ENCODE results near the gene CCDC192.

Gene CCDC192

DNA sequence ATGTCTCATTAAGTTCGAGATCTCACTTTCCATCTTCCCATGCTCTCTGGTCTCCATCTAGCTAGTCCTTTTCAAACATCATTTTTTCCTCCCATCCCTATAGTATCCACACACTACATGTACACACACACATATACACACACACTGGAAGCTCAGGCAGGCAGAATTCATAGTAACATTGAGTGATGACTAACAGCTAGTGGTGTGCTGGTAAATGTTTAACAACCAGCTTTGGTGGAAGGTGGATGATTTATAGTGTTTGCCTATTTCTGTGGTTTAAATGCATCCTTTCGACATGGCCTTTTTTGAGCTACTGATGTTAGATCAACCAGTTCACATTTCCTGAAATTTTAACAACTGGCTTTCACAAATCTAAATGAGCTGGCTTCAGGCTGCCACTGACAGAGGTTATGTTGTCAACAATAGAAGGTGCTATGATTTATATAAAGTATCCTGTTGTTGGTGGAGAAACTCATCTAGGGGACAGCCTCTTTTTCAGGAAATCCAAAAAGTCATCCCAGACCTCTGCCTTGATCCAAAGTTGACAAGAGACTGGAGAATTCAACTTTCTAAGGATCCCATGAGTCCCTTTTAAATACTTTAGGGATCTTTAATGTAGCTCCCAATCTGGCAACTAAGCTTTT lies 117.8 kb downstream of the CCDC192 start:
- no peak overlapping the region for H3K4me2 ChIP-seq (ENCODE audit: low read length)
- no peak overlapping the region for H3K9ac ChIP-seq (ENCODE audit: low read depth, low read length)
- no peak overlapping the region for H3K4me3 ChIP-seq (ENCODE audit: low read length)
- peaks cover 8% of the 10 kb centered on the region for H3K4me1 ChIP-seq (ENCODE audit: control insufficient read depth, insufficient read depth, low read length)
- no peaks in the 10 kb centered on the region for H3K9me3 ChIP-seq (replicated peaks; ENCODE audit: low read length)
- H3K36me3 ChIP-seq (ENCODE audit: insufficient read depth, low read length) = no peaks in the 10 kb centered on the region
- H3K27me3 ChIP-seq (ENCODE audit: control insufficient read depth, insufficient read depth, low read length) = no peaks in the 10 kb centered on the region

DNA sequence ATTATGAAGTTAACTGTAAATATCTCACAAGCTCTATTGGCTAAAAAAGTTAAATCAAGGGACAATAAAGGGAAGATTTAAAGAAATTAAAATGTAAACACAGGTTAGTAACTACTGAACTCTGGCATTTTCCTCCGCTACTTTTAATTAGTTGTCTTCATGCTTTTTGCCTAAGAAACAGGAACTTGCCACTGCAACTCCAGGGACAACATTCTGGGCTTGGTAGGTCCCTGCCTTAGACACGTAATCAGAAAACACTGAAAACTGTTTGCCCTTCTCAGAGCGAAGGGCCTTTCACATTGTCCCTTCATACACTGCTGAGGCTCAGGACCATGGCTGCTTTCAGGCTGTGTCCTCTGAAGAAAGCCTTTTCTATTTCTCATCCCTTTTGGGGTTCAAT lies 118.7 kb downstream of the CCDC192 start:
- H3K9me3 ChIP-seq (replicated peaks; ENCODE audit: low read length) = no peaks in the 10 kb centered on the region
- no peak overlapping the region for H3K4me2 ChIP-seq (ENCODE audit: low read length)
- no peak overlapping the region for H3K9ac ChIP-seq (ENCODE audit: low read depth, low read length)
- H3K4me3 ChIP-seq (ENCODE audit: low read length) = no peak overlapping the region
- H3K36me3 ChIP-seq (ENCODE audit: insufficient read depth, low read length) = no peaks in the 10 kb centered on the region
- H3K4me1 ChIP-seq (ENCODE audit: control insufficient read depth, insufficient read depth, low read length) = peaks cover 16% of the 10 kb centered on the region
- no peaks in the 10 kb centered on the region for H3K27me3 ChIP-seq (ENCODE audit: control insufficient read depth, insufficient read depth, low read length)

DNA sequence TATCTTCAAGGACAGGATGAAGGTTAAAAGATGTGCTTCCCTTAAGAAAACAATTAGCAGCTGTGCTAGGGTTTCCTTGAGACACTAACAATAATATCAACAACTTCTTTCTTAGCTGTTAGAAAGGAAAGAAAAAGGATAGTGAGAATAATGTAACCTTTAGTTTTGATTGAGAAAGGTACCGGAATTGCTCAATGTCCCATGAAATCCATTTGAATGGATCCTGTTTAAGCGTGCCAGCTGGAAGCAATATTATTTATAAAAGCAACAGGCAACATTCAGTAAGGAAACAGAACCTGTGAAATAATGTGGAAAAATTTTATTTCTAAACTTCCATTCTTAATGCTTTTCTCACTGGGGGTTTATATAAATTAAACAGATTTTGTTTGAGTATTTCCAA lies 120.9 kb downstream of the CCDC192 start:
- Histone ChIP-seq H3K4me1 (ENCODE audit: control insufficient read depth, insufficient read depth, low read length) (peaks cover 24% of the 10 kb centered on the region), H3K27me3 (ENCODE audit: control insufficient read depth, insufficient read depth, low read length) (no peaks in the 10 kb centered on the region), H3K4me2 (ENCODE audit: low read length) (no peak overlapping the region), H3K36me3 (ENCODE audit: insufficient read depth, low read length) (no peaks in the 10 kb centered on the region), H3K4me3 (ENCODE audit: low read length) (no peak overlapping the region), H3K9me3 (replicated peaks; ENCODE audit: low read length) (no peaks in the 10 kb centered on the region), H3K9ac (ENCODE audit: low read depth, low read length) (no peak overlapping the region)

DNA sequence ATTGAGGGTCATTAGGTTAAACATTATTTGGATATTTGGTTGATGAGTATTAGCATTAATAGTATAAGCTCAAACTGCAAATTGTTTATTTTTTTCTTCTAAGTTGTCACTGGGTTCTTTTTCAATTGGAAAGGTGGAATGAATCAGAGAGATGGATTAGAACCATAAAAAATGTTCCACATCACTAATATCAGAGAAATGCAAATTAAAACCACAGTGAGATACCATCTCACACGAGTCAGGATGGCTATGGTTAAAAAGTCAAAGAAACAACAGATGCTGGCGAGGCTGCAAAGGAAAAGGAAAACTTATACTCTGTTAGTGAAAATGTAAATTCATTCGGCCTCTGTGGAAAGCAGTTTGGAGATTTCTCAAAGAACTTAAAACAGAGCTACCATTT lies 122.8 kb downstream of the CCDC192 start:
- peak overlapping the region; percentile 35 for H3K4me2 ChIP-seq (ENCODE audit: low read length)
- H3K4me3 ChIP-seq (ENCODE audit: low read length) = no peak overlapping the region
- H3K4me1 ChIP-seq (ENCODE audit: control insufficient read depth, insufficient read depth, low read length) = peaks cover 24% of the 10 kb centered on the region
- H3K9ac ChIP-seq (ENCODE audit: low read depth, low read length) = peak overlapping the region; percentile 27
- H3K27me3 ChIP-seq (ENCODE audit: control insufficient read depth, insufficient read depth, low read length) = no peaks in the 10 kb centered on the region
- no peaks in the 10 kb centered on the region for H3K9me3 ChIP-seq (replicated peaks; ENCODE audit: low read length)
- H3K36me3 ChIP-seq (ENCODE audit: insufficient read depth, low read length) = no peaks in the 10 kb centered on the region

DNA sequence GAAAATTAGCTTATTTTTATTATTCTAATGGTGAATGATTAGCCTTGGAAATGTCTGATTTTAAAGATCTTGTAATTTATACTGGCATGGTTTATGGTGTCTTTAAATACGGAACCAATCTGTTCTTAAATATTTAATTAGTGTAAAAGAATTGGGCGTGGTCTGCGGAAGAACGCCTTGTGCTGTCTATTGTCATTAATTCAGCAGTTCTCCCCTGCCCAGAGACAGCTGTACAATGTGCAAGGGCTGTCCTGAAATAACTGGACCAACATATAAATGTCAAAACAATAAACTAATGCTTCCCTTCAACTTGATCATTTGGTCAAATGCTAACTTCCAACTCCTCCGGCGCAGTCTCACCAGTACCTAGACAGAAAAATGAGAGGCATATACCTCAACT lies 124.3 kb downstream of the CCDC192 start:
- no peaks in the 10 kb centered on the region for H3K36me3 ChIP-seq (ENCODE audit: insufficient read depth, low read length)
- no peak overlapping the region for H3K9ac ChIP-seq (ENCODE audit: low read depth, low read length)
- no peaks in the 10 kb centered on the region for H3K27me3 ChIP-seq (ENCODE audit: control insufficient read depth, insufficient read depth, low read length)
- no peak overlapping the region for H3K4me3 ChIP-seq (ENCODE audit: low read length)
- H3K4me1 ChIP-seq (ENCODE audit: control insufficient read depth, insufficient read depth, low read length) = peaks cover 24% of the 10 kb centered on the region
- H3K9me3 ChIP-seq (replicated peaks; ENCODE audit: low read length) = no peaks in the 10 kb centered on the region
- H3K4me2 ChIP-seq (ENCODE audit: low read length) = no peak overlapping the region

DNA sequence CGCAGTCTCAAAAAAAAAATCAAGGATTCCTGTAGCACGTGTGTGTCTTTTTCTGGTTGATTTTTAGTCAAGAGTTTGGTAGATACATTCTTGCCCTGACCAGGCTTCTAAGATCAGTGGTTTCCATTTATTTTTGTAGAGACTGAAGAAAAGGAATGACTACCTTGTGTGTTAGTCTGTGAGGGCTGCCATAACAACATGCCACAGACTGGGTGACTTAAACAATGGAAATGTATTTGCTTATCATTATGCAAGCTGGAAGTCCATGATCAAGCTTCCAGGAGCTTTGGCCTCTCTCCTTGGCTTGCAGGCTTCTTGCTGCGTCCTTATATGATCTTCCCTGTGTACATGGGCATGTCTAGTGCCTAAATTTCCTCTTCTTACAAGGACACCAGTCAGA lies 127.0 kb downstream of the CCDC192 start:
- H3K27me3 ChIP-seq (ENCODE audit: control insufficient read depth, insufficient read depth, low read length) = no peaks in the 10 kb centered on the region
- no peaks in the 10 kb centered on the region for H3K36me3 ChIP-seq (ENCODE audit: insufficient read depth, low read length)
- H3K4me1 ChIP-seq (ENCODE audit: control insufficient read depth, insufficient read depth, low read length) = peaks cover 39% of the 10 kb centered on the region
- H3K4me3 ChIP-seq (ENCODE audit: low read length) = no peak overlapping the region
- no peaks in the 10 kb centered on the region for H3K9me3 ChIP-seq (replicated peaks; ENCODE audit: low read length)
- H3K4me2 ChIP-seq (ENCODE audit: low read length) = no peak overlapping the region
- H3K9ac ChIP-seq (ENCODE audit: low read depth, low read length) = no peak overlapping the region

DNA sequence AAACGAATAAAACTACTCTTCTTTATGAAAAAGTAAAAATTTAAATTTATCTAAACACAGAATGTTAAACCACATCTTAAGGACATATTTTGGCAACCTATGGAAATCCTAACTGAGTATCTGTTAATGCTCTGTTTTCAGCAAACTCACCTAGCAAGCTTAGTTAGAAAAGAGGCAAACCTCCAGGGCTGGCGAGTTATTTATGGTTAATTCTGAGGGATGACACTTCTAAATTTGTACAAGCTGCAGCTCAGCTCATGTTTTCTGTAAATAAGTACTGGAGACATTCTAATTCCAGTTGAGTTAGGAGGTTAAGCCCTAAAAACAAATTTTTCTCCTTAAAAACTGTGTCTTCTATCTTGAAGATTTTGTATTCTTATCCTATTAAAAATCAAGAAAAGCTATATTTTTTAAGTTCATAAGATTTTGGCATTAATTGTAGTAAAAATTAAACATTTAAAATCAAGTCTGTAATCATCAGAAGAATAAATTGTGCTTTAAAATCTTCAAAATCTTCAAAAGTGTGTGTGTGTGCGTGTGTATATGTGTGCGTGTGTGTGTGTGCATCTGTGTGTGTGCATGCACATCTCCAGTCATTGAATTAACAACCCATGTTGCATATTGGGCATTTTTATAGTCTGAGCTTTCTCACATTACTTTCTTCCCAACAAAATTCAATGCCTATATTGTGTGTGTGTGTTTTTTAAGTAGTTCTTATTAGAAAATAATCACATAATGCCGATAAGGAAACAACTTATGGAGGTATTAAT lies 127.8 kb downstream of the CCDC192 start:
- no peaks in the 10 kb centered on the region for H3K9me3 ChIP-seq (replicated peaks; ENCODE audit: low read length)
- no peaks in the 10 kb centered on the region for H3K36me3 ChIP-seq (ENCODE audit: insufficient read depth, low read length)
- H3K27me3 ChIP-seq (ENCODE audit: control insufficient read depth, insufficient read depth, low read length) = no peaks in the 10 kb centered on the region
- no peak overlapping the region for H3K9ac ChIP-seq (ENCODE audit: low read depth, low read length)
- no peak overlapping the region for H3K4me3 ChIP-seq (ENCODE audit: low read length)
- H3K4me2 ChIP-seq (ENCODE audit: low read length) = no peak overlapping the region
- peaks cover 34% of the 10 kb centered on the region for H3K4me1 ChIP-seq (ENCODE audit: control insufficient read depth, insufficient read depth, low read length)

DNA sequence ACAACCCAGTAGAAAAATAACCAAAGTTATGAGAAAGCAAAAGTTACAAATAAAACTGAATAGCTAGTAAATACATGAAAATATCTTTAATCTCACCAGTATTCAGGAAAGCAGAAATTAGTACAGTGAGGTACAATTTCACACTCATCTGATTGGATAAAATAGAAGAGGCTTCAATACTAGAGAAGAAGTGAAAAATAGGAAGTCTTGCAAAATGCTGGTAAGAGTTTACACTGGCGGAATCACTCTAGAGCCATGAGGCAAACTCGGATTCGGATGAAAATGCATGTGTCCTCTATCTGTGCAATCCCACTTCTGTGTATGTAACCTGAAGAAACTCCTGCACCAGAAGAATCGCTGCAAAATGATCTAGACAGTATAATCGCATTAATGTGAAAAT lies 128.9 kb downstream of the CCDC192 start:
- Histone ChIP-seq H3K4me3 (ENCODE audit: low read length) (no peak overlapping the region), H3K9ac (ENCODE audit: low read depth, low read length) (no peak overlapping the region), H3K4me2 (ENCODE audit: low read length) (no peak overlapping the region), H3K9me3 (replicated peaks; ENCODE audit: low read length) (no peaks in the 10 kb centered on the region), H3K27me3 (ENCODE audit: control insufficient read depth, insufficient read depth, low read length) (no peaks in the 10 kb centered on the region), H3K36me3 (ENCODE audit: insufficient read depth, low read length) (no peaks in the 10 kb centered on the region), H3K4me1 (ENCODE audit: control insufficient read depth, insufficient read depth, low read length) (peaks cover 23% of the 10 kb centered on the region)

DNA sequence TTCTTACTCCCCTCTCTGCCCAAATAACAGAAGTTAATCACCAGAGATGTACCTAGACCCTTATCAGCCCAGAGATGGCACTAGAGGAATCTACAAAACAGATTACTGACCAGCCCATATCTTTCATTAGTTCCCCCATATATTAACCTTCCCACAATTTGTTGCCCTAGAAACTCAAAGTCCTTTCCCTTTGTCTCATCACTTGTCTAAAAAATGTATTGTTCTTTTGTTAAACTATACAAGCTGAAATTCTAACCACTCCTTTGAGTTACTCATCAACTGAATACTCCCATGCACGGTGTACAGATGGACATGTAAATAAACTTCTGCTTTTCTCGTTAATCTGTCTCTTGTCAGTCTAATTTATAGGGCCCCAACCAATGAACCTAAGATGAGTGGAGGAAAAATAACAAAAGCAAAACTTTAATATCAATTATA lies 130.9 kb downstream of the CCDC192 start:
- Histone ChIP-seq H3K9ac (ENCODE audit: low read depth, low read length) (peak overlapping the region; percentile 17), H3K27me3 (ENCODE audit: control insufficient read depth, insufficient read depth, low read length) (no peaks in the 10 kb centered on the region), H3K36me3 (ENCODE audit: insufficient read depth, low read length) (no peaks in the 10 kb centered on the region)

DNA sequence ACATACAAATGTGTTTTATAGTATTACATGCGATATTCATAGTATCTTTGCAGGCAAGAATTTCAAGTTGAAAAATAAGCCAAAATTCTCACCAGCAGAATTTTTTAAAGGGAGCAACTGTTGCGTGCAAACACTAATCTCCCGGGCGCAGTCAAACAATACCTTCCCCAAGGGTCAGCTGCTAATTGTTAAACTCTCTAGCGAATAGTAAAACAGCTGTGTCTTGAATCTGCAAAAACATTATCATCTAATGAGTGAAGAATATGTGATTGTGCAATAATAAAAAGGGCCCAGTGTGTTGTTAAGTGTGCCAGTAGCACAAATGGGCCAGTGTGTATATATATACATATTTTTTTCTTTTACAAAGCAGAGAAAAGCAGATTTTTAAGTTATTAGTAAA lies 131.4 kb downstream of the CCDC192 start:
- peak overlapping the region; percentile 19 for H3K9ac ChIP-seq (ENCODE audit: low read depth, low read length)

More for the DNA sequence above, 130.9 kb downstream of the CCDC192 start:
- H3K4me2 ChIP-seq (ENCODE audit: low read length) = peak overlapping the region; percentile 40
- H3K4me3 ChIP-seq (ENCODE audit: low read length) = no peak overlapping the region
- no peaks in the 10 kb centered on the region for H3K9me3 ChIP-seq (replicated peaks; ENCODE audit: low read length)
- H3K4me1 ChIP-seq (ENCODE audit: control insufficient read depth, insufficient read depth, low read length) = peaks cover 24% of the 10 kb centered on the region

DNA sequence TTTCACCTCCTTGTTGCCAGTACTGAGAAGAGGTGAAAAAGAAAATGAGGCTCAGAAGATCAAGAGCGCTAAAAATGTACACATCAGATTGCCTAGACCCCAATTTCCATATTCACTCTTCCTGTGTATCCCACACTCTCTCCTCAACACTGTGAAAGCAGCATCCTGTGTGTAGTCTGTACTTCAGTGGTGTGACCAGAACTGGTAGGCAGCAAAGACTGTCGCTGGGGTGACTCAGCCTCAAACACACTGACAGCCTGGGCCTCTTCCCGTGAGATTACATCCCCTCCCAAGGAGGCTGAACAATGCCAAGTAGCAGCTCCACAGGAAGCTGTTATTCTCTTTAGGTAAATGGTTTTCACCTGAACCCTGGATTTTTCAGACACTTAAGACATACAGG lies 135.5 kb downstream of the CCDC192 start:
- Histone ChIP-seq H3K4me3 (ENCODE audit: low read length) (no peak overlapping the region), H3K4me2 (ENCODE audit: low read length) (no peak overlapping the region), H3K27me3 (ENCODE audit: control insufficient read depth, insufficient read depth, low read length) (no peaks in the 10 kb centered on the region)

More for the DNA sequence above, 131.4 kb downstream of the CCDC192 start:
- Histone ChIP-seq H3K9me3 (replicated peaks; ENCODE audit: low read length) (no peaks in the 10 kb centered on the region), H3K4me2 (ENCODE audit: low read length) (peak overlapping the region; percentile 40), H3K36me3 (ENCODE audit: insufficient read depth, low read length) (no peaks in the 10 kb centered on the region), H3K4me1 (ENCODE audit: control insufficient read depth, insufficient read depth, low read length) (peaks cover 26% of the 10 kb centered on the region), H3K4me3 (ENCODE audit: low read length) (no peak overlapping the region), H3K27me3 (ENCODE audit: control insufficient read depth, insufficient read depth, low read length) (no peaks in the 10 kb centered on the region)

DNA sequence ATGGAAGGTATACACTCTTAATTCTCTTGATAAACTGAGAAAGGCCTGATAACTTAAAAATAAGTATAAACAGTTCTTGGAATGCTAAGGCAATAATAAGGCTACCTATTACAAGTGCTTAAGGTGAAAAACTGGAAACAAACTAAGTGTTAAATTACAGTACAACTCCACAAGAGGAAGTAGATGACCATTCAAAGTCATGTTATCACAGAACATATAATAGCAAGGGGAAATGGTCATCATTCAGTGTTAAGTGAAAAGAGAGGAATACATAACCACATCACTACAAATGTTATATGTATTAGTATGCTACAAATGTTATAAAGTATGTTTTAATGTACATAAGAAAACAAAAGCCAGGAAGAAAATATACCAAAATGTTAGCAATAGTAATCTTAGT lies 135.9 kb downstream of the CCDC192 start:
- H3K9me3 ChIP-seq (replicated peaks; ENCODE audit: low read length) = no peaks in the 10 kb centered on the region
- no peak overlapping the region for H3K9ac ChIP-seq (ENCODE audit: low read depth, low read length)
- no peak overlapping the region for H3K4me3 ChIP-seq (ENCODE audit: low read length)
- no peaks in the 10 kb centered on the region for H3K27me3 ChIP-seq (ENCODE audit: control insufficient read depth, insufficient read depth, low read length)
- no peak overlapping the region for H3K4me2 ChIP-seq (ENCODE audit: low read length)
- no peaks in the 10 kb centered on the region for H3K36me3 ChIP-seq (ENCODE audit: insufficient read depth, low read length)
- peaks cover 23% of the 10 kb centered on the region for H3K4me1 ChIP-seq (ENCODE audit: control insufficient read depth, insufficient read depth, low read length)

More for the DNA sequence above, 135.5 kb downstream of the CCDC192 start:
- Histone ChIP-seq H3K36me3 (ENCODE audit: insufficient read depth, low read length) (no peaks in the 10 kb centered on the region), H3K9me3 (replicated peaks; ENCODE audit: low read length) (no peaks in the 10 kb centered on the region), H3K9ac (ENCODE audit: low read depth, low read length) (no peak overlapping the region), H3K4me1 (ENCODE audit: control insufficient read depth, insufficient read depth, low read length) (peaks cover 26% of the 10 kb centered on the region)
